Vagina (tissue), 2 donors: ENCODE results near the gene PPP6R2. TPM values are rescaled to one million over a fixed set of nuclear protein-coding genes. Genes with fewer than 3 reads are reported as not detected.

ENCODE experiments used
- DNase-seq, 2 donors: peaks; one replicate each; pipeline ENCODE4 v3.0.0-alpha.2; 2017; ENCODE audit errors: extremely low spot score in 2 of 2
- H3K27ac ChIP-seq: fragments of 200-600 bp; sonication (generic); one replicate; pipeline ENCODE4 v1.5.1; 2019
- H3K27me3 ChIP-seq: fragments of 200-600 bp; sonication (generic); one replicate; pipeline ENCODE4 v1.5.1; 2019
- H3K36me3 ChIP-seq, 2 donors: fragments of 200-600 bp; sonication (generic); one replicate each; pipeline ENCODE4 v1.5.1; 2017 to 2019
- H3K4me1 ChIP-seq: fragments of 200-600 bp; sonication (generic); one replicate; pipeline ENCODE4 v1.5.1; 2019
- H3K4me3 ChIP-seq, 2 donors: fragments of 200-600 bp; sonication (generic); 1 replicate in 1 of 2; 2 replicates in 1 of 2; pipeline ENCODE4 v1.5.1; 2016 to 2019
- H3K9me3 ChIP-seq: fragments of 200-600 bp; sonication (generic); one replicate; pipeline ENCODE4 v1.5.1; 2019
- POLR2A ChIP-seq, 2 donors: fragments of 450-650 bp; IDR thresholded peaks; one replicate each; pipeline ENCODE4 v1.6.1; 2017; ENCODE audit warnings: antibody characterized with exemption in 2 of 2, mild to moderate bottlenecking in 2 of 2, moderate library complexity in 2 of 2
- POLR2AphosphoS5 ChIP-seq, 2 donors: sonication (generic); formaldehyde crosslinking; IDR thresholded peaks; one replicate each; pipeline ENCODE4 v1.9.0; 2017; ENCODE audit warnings: antibody characterized with exemption in 2 of 2, mild to moderate bottlenecking in 2 of 2, low read depth in 1 of 2; ENCODE audit not compliant: insufficient read depth in 1 of 2
- intact Hi-C: fragments of 100-400 bp; cut with DNase I; formaldehyde crosslinking; loops from one replicate; pipeline ENCODE4 v1.15.1; 2023
- total RNA-seq: library from RNA; depleted of rRNA; stranded (reverse); fragments of >200 nt; gene quantifications from one replicate; pipeline ENCODE4 v1.2.3, GENCODE V29; 2016
- TF ChIP-seq, protein P1 (sequence below), 3 experiments: fragments of 450-650 bp in 2 of 3; fragments of 200-600 bp in 1 of 3; sonication (generic) in 1 of 3; IDR thresholded peaks; one replicate each; pipeline ENCODE4 v1.5.1; 2017 to 2019; ENCODE audit warnings: antibody characterized with exemption in 3 of 3, mild to moderate bottlenecking in 2 of 3, moderate library complexity in 2 of 3

PPP6R2 gene
- total RNA-seq, 1 donor from 2014 or later, result 49.1 TPM

DNA sequence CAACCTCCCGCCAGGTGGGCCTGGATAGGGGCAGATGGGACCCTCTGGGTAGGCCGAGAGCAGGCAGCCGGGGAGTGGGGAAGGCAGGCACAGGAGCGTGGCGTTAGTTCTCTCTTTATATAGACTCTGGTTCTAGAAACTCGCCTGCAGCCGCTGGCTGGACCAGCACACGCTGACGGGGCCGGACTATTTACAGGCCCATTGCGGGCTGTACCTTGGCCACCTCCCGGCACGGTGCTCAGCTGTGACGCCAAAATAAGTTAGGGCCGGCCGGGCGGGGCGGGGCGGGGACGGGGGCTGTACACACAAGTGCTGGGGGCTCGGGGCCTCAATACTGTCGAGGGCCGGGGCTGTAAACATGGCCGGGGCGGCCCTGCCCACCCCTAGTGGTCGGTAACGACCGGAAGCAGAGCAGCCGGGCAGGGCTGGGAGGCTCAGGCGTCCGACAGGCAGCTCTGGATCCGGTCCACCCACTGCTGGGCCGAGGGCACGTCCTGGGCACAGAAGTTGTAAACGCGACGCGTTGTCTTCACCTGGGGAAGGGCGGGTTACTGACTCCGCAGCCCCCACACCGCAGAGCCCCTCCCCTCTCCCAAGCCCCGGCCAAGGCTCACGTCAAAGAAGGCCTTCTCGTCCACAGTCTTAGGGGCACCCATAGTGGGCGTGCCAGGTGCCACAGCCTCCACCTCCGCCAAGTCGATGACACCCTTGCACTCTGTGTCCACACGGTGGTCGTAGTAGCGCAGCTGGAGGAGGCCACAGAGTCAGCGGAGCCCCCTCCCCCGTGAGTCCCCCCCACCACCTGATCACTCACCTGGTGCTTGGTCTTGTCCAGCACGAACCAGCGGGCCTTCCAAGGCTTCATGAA is 103.8 kb downstream of the PPP6R2 start:
- intact Hi-C loops, result no loop called here
- TF ChIP-seq, protein P1, sequence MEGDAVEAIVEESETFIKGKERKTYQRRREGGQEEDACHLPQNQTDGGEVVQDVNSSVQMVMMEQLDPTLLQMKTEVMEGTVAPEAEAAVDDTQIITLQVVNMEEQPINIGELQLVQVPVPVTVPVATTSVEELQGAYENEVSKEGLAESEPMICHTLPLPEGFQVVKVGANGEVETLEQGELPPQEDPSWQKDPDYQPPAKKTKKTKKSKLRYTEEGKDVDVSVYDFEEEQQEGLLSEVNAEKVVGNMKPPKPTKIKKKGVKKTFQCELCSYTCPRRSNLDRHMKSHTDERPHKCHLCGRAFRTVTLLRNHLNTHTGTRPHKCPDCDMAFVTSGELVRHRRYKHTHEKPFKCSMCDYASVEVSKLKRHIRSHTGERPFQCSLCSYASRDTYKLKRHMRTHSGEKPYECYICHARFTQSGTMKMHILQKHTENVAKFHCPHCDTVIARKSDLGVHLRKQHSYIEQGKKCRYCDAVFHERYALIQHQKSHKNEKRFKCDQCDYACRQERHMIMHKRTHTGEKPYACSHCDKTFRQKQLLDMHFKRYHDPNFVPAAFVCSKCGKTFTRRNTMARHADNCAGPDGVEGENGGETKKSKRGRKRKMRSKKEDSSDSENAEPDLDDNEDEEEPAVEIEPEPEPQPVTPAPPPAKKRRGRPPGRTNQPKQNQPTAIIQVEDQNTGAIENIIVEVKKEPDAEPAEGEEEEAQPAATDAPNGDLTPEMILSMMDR (IDR thresholded peaks at IDR 0.05), result no peak
- H3K27ac ChIP-seq, result no peak overlapping the region
- H3K27me3 ChIP-seq, result no peaks in the 10 kb centered on the region
- H3K4me1 ChIP-seq, result peaks cover 10% of the 10 kb centered on the region
- H3K9me3 ChIP-seq, result no peaks in the 10 kb centered on the region
- H3K4me3 ChIP-seq, result no peak overlapping the region
- DNase-seq, result no peak
- H3K36me3 ChIP-seq, result peaks cover 0 to 41% of the 10 kb centered on the region in 2 donors

DNA sequence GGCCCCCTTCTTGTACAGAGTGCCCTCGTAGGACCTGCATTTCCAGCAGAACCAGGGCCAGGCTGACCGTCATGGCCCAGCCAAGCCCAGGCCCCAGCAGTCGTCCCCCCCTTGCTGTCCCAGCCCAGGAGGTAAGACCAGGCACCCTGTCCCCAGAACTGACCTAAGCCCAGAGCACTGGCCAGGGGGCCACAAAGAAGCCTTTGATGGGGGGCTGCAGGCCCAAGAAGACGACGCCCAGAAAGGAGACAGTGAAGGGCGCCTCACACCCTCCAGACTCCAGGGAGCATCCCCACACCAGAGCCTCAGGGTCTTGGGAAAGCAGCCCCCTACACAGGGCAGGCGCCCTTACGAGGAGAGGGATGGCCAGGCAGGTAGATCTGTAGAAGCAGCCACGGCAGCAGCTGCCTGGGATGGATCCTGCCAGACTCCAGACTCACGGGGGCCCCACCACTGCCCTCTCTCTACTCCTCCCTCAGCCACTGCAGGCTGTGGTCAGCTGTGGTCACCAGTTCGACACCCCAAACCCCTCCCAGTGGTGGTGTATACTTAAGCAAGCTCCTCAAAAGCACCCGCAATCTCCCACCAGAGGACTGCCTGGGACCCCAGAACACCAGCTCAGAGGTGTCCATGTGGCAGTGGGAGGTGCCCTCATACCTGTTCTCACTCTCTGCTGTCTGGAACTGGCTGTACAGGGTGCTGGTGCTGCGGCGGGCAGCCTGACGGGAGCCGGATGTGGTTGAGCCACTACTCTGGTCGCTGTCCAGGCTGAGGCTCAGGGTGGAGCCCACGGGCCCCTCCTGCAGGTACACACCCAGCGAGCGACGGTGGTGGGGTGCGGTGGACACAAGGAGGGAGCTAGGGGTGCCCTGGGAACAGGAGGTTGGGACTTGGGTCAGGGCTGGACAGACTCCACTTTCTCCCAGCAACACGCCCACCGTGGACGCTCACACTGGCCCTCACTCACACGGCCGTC is 104.7 kb downstream of the PPP6R2 start:
- peaks cover 10% of the 10 kb centered on the region for H3K4me1 ChIP-seq
- no peaks in the 10 kb centered on the region for H3K9me3 ChIP-seq
- peaks cover 0 to 41% of the 10 kb centered on the region in 2 donors for H3K36me3 ChIP-seq
- TF ChIP-seq, protein P1 (IDR thresholded peaks at IDR 0.05), result no peak
- TF ChIP-seq POLR2A (IDR thresholded peaks at IDR 0.05), result no peak
- no peak for DNase-seq
- no peak overlapping the region for H3K27ac ChIP-seq
- no peaks in the 10 kb centered on the region for H3K27me3 ChIP-seq
- intact Hi-C loops, result no loop called here
- no peak overlapping the region for H3K4me3 ChIP-seq

DNA sequence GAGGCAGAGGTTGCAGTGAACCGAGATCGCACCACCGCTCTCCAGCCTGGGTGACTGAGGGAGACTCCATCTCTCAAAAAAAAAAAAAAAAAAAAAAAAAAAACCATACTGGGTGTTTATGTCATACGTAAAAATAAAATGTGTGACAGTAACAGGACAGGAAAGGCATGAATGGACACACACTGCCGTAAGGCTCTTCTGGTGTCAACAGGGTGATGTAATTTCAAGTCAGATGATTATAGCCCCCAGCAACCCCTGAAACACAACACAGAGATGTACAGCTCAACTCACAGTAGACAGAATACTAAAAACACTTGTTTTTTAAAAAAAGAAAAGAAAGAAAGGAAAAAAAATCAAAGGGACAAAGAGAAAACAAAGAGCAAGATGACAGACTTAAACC is 109.5 kb downstream of the PPP6R2 start:
- Histone ChIP-seq H3K36me3 (peaks cover 0 to 65% of the 10 kb centered on the region in 2 donors), H3K4me3 (no peak overlapping the region), H3K4me1 (no peaks in the 10 kb centered on the region), H3K9me3 (no peaks in the 10 kb centered on the region), H3K27ac (no peak overlapping the region), H3K27me3 (no peaks in the 10 kb centered on the region)
- no peak for TF ChIP-seq POLR2AphosphoS5 (IDR thresholded peaks at IDR 0.05; ENCODE audit: insufficient read depth in 1 of 2, low read depth in 1 of 2)
- TF ChIP-seq, protein P1 (IDR thresholded peaks at IDR 0.05), result no peak
- intact Hi-C loops, result no loop called here
- no peak for DNase-seq

DNA sequence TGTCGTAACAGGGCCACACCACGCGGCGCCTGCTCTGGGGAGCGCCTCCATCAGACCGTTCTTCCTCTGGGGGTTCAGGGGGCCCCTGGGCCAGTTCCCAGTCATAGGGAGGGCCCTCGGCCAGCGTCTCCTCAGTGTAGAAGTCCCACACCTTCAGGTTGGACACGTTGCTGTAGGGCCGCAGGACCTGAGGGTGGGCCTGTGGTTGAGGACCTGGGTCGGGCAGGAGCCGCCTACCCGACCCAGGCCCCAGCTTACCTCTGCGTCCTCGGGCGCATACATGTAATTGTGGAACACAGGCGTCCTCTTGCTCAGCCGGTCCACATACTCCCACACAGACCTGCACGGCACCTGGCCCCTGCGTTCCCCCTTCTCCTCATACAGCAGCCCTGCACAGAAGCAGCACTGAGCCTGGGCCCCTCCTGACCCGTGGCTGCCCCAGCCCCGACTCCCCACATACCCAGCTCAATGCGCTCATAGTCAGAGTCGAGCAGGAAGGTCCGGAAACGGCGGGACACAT is 111.5 kb downstream of the PPP6R2 start:
- TF ChIP-seq, protein P1 (IDR thresholded peaks at IDR 0.05), result no peak
- TF ChIP-seq POLR2AphosphoS5 (IDR thresholded peaks at IDR 0.05; ENCODE audit: insufficient read depth in 1 of 2, low read depth in 1 of 2) (no peak), POLR2A (IDR thresholded peaks at IDR 0.05) (no peak)
- Histone ChIP-seq H3K4me1 (no peaks in the 10 kb centered on the region), H3K27me3 (no peaks in the 10 kb centered on the region), H3K27ac (no peak overlapping the region), H3K4me3 (no peak overlapping the region), H3K36me3 (peaks cover 0 to 71% of the 10 kb centered on the region in 2 donors), H3K9me3 (no peaks in the 10 kb centered on the region)
- intact Hi-C loops, result no loop called here
- DNase-seq, result no peak
